HG03469 (cell line): ENCODE measurements around the gene SNRNP40.

Experiments
- ATAC-seq: cut with Tn5 transposase; IDR thresholded peaks from one replicate; pipeline ENCODE4 v1.9.1; 2021; ENCODE audit warnings: mild to moderate bottlenecking, moderate library complexity, moderate number of reproducible peaks; ENCODE audit not compliant: unreplicated experiment

SNRNP40 gene

GRCh38 chr1:31296486-31297276 lies at the start of gene SNRNP40, which contains the start of gene ZCCHC17:
TSS of gene SNRNP40 (minus strand) at chr1:31296788. CDS start at chr1:31296751, 37 bp downstream.
TSS of gene ZCCHC17 (plus strand) at chr1:31297032. CDS start at chr1:31310099, 13,067 bp downstream.
- ATAC-seq = peak; percentile 87

DNA sequence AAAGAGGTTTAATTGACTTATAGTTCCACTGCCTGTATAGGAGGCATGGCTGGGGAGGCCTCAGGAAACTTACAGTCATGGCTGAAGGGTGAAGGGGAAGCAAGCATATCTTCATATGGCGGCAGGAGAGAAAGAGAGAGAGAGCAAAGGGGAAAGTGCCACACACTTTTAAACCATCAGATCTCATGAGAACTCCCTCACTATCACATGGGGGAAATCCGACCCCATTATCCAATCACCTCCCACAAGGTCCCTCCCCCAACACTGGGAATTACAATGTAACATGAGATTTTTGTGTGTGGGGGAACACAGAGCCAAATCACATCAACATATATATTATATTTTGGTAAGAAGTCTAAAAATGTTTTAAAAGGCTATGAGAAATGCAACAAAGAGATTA lies 49.0 kb upstream of the SNRNP40 start:
- no peak for ATAC-seq

DNA sequence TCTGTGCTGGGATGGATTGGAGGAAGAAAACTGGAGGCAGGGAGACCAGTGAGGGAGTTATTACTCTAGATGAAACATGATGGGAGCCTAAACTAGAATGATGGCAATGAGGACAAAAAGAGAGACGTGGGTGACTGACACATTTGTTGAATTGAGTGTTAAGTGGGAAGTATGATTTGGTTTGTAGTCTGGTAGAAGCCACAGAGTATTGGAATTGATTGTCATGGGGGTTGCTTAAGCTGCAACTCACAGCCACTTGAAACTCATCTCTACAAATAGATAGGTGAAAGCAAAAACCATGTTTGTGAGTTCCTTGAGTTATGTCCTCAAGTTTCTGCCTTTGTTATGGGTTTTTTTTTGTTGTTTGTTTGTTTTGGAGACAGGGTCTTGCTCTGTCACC lies 47.9 kb upstream of the SNRNP40 start:
- no peak for ATAC-seq

DNA sequence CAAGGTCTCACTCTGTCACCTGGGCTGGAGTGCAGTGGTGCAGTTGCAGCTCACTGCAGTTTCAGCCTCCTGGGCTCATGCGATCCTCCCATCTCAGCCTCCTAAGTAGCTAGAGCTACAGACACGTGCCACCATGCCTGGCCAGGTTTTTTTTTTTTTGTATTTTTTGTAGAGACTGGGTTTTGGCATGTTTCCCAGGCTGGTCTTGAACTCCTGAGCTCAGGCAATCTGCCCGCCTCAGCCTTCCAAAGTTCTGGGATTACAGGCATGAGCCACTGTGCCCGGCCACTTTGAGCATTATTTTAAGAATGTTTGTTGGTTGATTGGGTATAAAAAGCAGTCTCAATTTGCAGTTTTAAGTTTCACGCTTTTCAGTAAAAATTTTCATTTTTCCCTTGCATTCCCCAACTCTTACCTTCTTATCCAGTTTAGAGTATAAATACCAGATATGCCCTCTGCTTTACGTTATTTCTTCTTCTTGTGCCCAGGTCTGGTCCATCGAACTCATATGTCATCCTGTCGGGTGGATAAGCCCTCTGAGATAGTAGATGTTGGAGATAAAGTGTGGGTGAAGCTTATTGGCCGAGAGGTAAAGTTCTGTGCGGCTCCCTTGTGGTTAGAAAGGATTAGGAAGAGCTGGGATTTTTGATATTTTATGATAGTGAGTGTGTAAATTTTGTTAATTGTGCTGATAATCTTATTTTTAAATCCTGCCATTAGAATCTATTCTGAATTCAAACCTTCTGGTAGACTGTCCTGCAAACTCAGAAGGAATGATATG lies 40.3 kb upstream of the SNRNP40 start:
- no peak for ATAC-seq

DNA sequence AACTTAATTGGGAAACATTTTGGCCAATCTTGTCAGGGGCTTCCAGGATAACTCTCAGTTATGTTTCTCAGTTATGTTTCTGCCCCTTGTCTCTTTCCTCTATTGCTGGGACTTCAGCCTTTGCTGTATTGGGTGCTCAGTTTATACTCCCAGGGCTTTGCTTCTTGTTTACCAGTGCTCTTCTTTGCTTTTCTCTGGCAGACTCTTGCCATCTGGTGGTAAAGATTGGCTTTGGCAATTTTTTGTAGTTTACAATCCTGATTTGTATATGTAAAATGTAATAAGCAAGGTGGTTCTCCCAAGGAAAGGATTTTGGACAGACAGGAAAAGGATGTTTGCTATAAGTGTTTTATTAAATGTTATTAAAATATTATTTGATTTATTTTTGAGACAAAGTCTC lies 38.4 kb upstream of the SNRNP40 start:
- ATAC-seq = no peak

DNA sequence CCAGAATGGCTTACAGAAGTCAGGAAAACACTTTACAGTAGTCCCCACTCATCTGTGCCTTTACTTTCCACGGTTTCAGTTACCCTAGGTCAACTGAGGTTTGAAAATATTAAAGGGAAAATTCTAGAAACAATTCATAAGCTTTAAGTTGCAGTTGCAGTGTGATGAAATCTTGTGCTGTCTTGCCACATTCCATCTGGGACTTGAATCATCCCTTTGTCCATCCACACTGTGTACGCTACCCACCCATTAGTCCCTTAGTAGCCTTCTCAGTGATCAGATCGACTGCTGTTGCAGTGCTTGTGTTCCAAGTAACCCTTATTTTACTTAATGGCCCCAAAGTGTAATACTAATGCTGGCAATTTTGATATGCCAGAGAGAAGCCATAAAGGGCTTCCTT lies 30.8 kb upstream of the SNRNP40 start:
- ATAC-seq = no peak

DNA sequence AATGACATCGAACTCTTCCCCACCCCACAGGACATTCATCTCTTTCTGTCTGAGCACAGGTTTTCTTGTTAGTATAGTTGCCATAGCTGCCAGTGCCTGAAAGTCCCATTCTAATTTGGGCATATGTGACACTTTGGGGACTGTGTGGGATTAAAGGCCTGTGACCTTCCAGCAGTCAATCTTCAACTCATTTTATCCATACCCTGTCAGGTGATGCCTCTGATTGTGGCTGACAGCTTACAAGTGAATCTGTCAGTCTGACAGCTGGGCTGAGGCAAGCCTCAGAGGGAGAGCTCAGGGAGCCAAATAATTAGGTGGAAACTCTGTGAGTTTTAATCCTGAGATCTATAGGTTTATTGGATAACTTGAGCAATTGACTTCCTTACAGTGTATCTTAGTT lies 29.9 kb upstream of the SNRNP40 start:
- no peak for ATAC-seq

GRCh38 chr1:31324992-31325391 lies 28.4 kb upstream of the SNRNP40 start:
- ATAC-seq = no peak

GRCh38 chr1:31324093-31324492 lies 27.5 kb upstream of the SNRNP40 start:
- ATAC-seq = no peak

DNA sequence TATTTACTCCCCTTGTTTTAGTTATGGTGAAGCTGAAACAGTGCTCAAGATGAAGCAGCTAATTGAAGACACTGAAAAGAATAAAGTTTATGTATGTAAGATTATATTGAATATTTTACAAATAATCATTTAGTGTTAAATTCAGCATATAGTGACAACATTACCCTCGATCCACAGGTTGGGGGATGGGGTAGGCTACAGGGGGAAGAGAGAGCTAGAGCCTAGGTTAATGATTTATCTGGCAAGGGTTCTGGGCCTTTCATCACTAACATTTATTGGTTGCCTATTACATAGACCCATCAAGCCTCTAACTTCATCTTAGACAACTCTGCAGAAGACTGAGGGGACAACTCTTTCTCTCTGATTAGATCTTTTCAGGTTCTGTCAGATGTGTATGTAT lies 21.6 kb upstream of the SNRNP40 start:
- ATAC-seq = no peak

DNA sequence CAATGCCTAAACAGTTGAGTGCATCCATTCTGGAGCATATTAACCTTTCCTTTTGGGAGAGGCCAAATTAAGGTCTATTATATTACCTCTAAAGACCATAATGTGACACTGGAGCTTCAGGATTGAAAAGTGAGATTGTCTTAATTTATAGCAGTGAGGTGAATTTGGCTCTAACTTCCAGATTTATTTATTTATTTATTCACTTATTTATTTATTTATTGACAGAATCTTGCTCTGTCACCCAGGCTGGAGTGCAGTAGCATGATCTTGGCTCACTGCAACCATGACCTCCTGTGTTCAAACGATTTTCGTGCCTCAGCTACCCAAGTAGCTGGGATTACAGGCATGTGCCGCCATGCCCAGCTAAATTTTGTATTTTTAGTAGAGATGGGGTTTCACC lies 19.3 kb upstream of the SNRNP40 start:
- ATAC-seq = no peak

DNA sequence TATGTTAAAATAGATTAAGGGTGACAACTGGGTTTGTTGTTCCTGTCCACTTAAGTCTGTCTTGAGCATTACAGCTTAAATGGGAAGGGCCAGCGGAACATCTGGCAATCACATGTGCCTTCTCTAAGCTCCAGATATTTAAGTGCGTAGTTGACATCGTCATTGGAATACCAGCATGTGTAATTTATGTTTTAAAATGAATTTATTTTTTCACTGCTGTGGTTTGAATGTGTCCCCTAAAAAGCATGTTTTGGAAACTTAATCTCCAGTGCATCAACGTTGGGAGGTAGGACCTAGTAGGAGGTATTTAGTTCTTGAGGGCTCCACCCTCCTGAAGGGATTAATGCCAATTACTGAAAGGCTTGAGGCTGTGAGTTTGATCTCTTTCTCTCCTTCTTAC lies 13.6 kb upstream of the SNRNP40 start:
- no peak for ATAC-seq

- no peak for ATAC-seq
Measured at GRCh38 chr1:31308036-31308435, 11.4 kb upstream of the SNRNP40 start.

- ATAC-seq = no peak
Measured at GRCh38 chr1:31306278-31306677, 9.7 kb upstream of the SNRNP40 start.

DNA sequence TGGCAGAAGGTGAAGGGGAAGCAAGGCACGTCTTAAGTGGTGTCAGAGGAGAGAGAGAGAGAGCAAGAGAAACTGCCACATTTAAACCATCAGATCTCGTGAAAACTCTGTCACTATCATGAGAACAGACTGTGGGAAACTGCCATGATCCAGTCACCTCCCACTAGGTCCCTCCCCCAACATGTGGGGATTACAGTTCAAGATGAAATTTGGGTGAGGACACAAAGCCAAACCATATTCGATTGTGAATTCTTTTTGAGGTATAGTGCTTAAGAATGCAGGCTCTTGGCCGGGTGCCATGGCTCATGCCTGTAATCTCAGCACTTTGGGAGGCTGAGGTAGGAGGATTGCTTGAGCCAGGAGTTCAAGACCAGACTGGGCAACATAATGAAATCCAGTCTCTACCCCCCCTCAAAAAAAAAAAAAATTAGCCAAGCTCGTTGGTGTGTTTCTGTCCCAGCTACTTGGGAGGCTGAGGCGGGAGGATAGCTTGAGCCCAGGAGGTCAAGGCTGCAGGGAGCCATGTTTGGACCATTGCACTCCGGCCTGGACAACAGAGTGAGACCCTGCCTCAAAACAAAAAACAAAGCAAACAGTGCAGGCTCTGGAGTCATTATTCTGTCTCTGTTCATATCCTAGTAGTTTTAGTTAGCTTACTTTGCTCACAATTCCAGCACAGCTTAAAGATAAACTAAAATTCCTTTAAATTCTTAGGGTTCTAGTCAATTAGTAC lies 6.3 kb upstream of the SNRNP40 start:
- no peak for ATAC-seq

- no peak for ATAC-seq
Measured at GRCh38 chr1:31300193-31300592, 3.6 kb upstream of the SNRNP40 start.

DNA sequence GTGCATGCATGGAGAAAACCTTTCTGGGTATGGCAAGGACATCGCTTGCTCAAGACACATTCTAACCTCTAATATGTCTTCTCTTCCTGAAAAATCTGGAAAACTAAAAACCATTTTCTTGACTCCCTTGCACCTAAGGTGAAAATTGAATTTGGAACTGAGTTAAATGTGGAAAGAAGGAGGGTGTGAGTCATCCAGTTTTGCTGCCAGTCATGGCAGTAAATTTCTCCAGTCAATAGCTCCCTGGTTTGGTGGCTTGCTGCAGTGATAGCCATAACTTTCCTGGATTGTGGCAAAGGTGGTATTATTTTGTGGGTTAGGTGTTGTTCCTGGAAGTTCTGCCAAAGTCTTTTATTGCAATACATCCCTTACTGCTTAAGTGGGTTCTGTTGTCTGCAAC lies 2.8 kb upstream of the SNRNP40 start:
- no peak for ATAC-seq

DNA sequence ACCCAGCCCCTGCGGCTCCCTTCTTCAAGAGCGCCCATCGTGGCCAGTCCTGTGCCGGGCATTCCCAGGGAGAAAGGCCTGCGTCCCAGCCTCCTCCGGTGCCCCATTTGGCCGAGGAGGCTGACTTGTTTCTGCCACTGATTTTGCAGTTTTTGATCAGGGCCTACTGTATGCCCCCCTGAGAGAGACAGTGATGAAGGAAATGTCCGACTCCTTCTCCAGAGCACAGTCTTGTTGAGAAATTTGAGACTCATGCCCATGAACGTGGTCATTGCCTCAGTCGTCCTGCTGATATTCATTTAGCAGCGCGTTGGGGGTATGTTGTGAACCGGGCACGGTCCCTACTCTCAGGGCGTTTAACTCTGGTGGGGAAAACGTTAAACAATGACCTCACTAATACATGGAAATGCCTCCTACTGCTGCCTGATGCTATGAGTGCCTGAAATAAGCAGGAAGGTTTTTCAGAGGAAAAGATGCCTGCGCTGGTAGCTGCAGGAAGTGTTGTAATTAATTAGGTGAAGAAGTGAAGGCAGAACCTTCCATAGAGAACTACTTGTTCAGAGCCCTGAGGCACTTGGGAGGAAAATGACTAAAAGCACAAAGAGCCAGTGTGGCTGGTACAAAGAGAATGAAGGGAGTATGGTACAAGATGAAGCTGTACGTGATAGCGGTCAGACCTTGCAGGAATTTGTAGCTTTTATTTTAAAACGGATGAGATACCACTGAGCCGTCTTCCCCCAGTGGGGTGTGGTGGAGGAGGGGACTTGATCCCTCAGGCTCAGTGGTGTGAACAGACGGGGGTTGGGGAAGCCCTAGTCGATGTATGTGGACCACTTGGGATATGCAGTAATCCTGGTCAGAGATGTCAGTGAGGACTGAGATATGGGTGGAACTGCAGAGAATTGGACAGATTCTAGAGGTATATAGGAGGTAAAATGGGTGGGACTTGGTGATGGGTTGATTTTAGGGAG lies 974 bp upstream of the SNRNP40 start:
- ATAC-seq = no peak

DNA sequence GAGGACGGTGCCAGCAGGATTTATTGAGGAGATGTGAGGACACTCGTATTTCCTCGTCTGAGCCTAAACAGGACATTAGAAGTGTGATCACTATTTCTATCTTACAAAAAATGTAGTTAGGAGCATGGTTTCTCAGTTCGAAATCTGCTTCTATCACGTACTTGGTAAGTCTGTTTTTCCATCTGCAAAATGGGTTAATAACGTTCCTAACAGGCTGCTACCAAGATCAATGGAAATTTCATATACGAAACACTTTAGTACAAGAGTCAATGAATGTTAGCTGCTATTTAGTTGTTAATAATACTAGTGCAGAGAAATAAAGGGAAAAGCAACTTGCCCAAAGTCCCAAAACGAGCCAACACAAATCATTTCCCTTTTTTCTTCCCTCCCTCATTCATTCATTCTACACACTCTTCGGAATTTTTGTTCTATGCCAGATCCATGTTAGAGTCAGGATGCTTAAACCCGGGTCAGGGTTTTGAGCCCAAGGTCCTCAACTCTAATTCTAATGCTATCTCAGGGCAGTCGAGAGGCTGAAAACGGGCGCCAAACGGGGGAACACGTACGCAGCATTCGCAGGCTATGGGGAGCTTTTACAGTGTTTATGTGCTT lies 608 bp downstream of the SNRNP40 start:
- no peak for ATAC-seq

DNA sequence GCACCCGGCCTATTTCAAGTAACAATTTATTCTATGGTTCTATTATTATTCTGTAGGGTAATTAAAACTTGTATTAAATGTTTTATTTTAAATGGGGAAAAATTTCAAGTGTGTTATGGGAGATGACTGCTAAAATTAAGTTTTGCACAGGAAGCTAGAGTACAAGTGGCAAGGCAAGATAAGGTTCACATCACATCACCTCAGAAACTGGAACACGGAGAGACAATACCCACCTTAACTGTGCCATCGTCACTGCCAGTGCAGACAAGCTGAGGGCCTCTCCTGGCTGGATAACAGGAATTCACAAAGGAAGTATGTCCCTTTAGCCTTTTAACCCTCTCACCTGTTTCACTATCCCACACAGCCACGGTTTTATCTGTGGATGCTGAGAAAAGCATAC lies 7.6 kb downstream of the SNRNP40 start:
- ATAC-seq = no peak
